Amniotic stem cell (primary cell): ENCODE results near the gene MBD5.

Source experiments
- DNase-seq: peaks from one replicate; lab custom pipeline; 2025; lab: John Stamatoyannopoulos, UW

The MBD5 gene

DNA sequence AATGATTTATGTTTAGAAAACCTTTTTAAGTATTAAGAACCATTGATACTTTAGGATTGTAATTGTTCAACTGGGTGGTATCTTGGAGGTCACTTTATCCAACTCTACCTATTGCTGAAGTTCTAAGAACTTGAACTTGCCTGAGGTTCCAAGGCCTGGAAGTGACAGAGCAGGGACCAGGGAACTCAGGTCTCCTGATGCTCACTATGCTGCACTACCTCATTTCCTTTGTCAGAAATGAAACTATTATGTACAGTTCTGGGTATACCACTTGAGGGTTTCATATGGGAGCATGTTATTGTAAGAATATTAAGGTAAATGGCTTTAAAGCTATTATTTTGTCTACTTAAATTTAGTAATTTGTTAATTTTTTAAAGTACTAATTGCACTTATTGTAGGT is 3.0 kb downstream of the MBD5 start:
- no peak for DNase-seq

DNA sequence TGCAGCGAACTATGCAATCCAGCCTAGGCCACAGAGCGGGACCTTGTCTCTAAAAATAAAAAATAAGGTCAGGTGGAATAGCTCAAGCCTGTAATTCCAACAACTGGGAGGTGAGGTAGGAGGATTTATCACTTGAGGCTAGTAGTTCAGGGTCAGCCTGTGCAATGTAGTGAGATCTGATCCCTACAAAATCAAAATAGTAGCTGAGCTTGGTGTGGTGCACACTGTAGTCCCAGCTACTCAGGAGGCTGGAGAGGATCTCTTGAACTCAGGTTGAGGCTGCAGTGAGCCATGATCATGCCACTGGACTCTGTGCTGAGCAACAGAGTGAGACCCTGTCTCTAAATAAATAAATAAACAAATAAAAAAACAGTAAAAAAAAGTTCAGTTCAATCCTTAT is 5.7 kb downstream of the MBD5 start:
- no peak for DNase-seq

DNA sequence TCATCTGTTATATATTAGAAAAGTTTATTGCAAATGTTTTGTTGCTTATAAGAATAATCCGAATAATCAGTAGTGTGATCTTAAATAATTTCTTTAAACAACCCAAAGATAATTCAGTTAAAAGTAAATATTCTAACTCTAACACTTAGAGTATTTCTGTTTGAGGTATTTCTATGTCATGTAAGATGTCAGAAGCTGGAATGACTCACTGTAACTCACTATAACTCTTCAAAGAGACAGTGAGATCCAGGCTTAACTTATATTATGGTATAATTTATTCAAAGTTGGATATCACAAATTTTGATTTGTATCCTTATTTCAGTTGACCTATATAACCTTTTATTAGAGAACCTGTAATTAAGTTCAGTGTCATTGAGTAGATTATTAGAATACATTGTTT is 6.9 kb downstream of the MBD5 start:
- DNase-seq = no peak

DNA sequence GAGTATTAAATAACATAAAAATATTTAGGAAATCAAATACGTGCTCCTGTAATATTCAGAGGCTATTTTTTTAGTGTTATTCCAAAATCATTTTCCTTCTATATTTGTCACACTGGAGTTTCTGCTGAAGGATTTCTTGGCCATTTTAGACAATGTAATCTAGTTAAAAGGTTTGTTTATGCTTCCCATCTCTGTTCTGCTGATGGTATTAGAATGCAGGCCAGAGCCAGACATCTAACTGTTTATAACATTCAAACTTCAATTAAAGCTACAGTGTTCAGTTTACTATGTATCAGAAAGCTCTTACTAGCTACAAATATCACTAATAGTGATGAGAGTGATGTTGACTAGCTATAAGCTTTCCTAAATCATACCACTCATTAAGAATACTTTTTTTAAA is 7.9 kb downstream of the MBD5 start:
- no peak for DNase-seq

DNA sequence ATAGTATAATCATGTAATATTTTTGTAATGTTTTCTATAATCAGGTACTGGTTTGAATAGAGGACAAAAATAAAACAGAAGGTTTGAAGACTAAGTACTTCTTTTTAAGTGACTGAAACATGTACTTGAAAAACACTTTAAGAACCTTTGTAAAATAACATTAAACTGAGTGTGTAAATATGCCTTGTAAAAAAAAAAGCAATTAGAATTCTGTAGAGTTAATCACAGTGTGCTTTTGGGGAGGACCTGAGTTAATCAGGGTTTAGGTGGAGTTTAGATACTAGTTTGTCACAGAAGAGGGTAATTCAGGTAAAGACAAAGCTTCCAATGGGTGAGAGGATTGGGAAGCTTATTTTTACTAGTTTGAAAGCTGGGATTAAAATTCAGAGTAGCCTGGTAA is 10.3 kb downstream of the MBD5 start:
- no peak for DNase-seq

DNA sequence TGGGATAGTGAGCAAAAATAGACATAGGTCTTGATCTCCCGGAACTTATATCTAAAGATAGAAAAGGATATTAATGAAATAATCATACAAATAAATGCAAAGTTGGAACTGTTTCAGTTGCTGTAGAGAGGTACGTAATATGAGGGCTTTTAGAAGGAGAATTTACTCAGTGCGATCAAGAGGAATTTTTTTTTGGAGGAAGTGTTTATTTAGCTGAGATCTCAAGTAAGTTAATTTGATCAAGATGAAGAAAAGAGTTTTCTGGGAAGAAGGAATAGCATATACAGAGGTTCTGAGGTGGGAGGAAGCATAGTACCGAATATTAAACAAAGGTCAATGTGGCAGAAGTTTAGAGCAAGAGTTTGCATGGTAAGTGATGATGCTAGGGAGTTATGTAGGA is 11.3 kb downstream of the MBD5 start:
- DNase-seq = no peak

DNA sequence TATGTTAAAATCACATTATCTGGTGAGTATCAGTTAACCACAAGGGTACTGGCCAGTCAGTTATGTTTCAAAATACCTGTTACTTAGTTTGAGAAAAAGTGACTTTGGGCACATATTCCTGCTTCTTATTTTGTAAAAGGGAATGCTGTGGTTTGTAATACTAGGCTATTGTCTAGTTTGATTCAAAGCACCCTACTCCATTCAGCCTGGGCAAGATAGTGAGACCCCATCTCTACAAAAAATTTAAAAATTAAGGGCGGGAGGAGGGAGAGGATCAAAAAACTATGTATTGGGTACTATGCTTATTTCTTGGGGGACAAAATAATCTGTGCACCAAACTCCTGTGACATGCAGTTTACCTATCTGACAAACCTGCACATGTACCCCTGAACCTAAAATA is 18.9 kb downstream of the MBD5 start:
- no peak for DNase-seq

DNA sequence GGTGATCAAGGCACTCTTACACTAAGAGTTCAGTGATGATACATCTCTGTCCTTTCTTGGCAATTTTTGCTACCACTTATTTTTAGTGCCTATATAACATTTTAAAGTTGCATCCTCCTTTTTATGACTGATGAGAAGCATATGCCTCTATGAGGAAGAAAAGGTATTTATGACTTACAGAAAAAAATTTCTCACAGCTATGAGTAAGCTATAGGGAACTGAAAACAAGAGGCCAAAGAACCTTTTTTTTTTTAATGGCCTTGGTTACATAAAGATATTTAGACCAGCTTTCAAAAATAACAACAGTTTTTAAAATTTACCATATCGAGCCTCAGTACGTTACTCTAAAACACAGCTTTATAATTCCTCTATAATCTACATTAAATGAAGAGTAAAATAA is 21.3 kb downstream of the MBD5 start:
- DNase-seq = no peak

DNA sequence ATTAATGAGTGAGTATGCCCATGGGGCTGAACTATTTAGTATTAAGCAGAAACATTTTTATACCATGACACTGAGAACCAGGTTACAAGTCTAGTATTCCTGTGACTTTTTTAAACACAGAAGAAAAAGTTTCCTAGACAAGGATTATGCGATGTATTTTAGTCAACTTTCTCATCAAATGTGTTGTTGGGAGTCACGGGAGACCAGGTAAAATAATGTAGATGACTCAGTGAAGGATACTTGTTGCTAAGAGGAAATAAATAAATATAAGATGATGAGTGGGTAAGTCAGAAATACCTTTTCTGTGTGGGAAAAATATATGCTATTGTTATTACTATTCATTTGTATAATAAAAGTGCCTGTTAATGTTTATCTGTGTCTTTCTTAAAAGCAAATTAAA is 23.4 kb downstream of the MBD5 start:
- DNase-seq = no peak

DNA sequence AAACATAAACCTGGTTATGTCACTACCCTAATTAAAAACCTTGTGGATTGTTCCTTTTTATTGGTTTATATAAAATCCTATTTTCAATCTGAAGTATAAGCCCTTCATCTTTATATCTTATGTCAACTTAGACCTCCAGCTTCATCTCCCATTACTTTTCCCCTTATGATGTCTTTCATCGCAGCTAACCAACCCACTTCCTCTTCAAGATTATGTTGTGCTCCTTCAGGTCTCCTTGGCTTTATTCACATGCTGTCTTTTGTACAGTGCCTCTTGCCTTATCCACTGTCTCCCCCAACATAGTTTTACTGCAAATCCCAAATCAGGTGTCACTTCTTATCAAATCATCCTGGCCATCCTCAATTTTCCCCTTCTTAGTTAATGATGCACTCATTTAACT is 25.9 kb downstream of the MBD5 start:
- no peak for DNase-seq

DNA sequence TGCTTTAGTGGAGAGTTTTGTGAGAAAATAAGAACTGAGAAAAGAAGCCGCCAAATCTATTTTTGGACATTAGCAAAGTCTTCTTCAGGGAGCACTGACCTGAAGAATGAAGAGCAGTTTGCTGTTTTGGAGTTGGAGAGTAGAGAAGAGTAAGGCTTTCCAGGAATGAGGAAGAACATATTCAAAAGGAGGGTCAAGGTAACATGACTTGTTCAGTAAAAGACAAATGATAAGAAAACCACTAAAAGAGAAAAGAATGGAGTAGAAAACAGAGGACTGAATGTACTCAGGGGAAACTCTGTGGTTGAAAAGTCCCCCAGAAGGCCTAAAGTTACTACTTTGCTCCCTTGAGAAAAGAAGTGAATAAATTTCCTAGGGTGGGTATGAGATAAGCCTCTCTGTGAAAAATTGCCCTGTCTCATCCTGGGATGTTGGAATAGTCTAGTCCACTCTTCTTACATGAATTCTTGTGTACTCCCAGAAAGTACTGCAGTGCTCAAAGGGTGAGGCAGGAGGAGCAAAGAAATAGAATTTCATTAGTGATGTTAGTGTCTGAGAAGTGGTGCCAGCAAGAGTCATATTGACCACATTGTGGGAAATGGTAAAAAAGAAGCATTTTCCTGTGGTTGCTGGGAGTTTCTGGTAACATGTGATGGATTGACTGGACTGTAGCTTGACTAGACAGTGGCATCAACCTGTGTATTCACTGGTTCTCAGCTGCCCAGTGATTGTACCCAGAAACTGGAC is 27.8 kb downstream of the MBD5 start:
- no peak for DNase-seq

DNA sequence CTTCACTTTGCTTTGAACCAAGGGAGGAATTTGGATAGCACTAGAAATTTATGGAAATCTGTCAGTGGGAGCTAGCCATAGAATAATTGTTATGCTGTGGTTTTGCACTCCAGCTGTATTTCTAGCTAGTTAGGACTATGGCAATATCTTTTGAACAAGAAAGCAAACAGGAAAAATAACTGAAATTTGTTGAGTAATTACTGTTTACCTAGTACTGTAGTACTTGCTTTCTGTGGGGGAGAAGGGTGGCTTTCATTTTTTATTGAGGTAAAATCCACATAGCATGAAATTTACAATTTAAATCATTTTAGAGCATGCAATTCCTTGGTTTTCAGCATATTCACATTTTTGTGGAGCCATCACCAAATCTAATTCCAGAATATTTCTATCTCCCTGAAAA is 28.4 kb downstream of the MBD5 start:
- no peak for DNase-seq

DNA sequence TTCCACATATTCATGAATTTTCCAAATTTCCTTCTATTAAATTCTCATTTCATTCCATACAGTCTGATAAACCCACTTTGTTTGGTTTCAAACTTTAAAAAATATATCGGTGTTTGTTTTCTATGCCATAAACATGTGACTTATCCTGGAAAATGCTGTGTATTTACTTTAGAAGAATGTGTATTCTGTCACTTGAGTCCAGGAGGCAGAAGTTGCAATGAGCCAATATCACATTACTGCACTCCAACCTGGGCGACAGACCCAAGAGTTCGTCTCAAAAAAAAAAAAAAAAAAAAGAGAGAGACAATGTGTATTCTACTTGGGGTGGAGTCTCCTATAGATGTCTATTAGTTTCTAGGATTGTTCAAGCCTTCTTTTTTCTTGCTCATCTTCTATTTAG is 31.8 kb downstream of the MBD5 start:
- DNase-seq = no peak

DNA sequence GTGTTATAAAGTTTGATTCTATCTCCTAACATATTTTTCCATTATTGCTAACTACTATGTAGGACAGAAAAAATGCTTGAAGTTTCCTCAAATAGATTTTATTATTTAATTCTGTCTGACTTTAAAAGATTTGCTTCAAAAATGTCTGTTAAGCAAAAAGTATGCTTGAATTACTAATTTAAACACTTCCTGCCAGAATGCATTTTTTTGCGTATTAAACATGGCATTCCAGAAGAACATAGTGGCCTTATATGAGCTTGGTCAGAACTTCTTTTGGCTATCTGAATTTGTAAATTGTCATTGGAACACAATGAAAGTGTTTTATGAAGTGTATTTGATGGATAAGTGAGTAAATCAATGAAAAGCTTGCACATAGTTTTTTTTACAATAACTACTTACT is 37.8 kb downstream of the MBD5 start:
- DNase-seq = no peak

DNA sequence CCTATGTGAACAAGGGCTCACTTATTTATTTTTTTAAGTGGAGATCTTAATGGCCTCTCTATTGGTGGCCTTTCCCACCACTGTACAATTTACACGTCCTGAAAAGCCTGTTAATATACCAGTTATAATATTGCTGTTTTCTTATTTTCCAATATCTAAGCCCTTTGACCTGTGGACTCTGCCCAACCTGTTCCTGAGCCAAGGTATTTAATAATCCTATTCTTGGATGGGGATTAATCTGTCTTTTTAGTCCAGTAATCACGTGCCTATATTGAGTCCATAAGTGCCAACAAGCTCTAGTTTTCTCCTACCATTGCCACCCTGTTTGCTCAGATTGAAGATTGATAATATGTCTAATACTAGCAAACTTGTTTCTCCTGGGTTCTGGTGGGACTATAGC is 42.7 kb downstream of the MBD5 start:
- DNase-seq = no peak

DNA sequence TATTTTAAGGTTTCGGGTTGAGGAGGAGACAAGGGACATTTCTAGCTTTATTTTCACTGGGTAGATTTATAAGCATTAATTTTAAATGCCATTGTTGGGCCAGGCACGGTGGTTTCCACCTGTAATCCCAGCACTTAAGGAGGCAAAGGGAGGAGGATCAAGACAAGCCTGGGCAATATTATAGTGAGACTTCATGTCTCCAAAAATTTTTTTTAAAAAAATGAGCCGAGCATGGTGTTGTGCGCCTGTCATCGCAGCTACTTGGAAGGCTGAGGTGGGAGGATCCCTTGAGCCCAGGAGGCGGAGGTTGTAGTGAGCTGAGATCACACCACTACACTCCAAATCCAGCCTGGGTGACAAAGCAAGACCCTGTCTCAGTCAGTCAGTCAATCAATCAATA is 45.0 kb downstream of the MBD5 start:
- DNase-seq = no peak

DNA sequence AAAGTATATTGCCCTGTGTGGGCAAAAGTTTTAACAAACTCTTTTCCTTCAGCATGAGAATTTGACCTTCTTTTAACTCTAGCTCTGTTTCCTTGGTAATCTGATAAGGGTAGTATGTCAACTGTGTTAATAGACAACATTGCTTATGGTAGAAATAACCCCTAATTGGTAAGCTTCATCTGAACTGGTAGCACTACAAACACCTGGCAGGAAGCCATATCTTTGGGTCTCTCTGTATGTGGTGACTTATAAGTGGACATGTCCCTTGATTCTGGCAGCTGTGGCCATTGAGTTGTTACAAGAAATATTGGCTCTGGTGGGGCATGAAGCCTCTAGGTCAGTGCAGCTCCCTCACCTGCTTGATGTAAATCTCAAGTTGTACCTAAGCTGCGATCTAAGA is 46.9 kb downstream of the MBD5 start:
- DNase-seq = no peak

DNA sequence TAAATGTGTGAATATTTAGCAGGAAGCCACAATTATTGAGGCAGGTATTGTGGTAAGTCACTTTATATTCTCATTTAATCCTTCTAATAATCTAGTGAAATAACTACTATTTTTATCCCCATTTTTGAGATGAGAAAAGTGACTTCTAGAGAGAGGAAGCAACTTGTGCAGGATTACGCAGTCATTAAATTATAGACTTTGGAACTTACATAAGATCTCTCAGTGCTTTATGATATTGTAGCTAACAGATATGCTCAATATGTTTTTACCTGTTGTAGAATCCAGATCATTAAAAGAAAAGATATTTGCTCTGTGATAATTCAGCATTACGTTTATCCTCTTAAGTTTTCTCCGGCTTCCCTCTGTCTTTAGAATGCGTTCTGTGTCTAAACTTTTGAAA is 50.5 kb downstream of the MBD5 start:
- no peak for DNase-seq

DNA sequence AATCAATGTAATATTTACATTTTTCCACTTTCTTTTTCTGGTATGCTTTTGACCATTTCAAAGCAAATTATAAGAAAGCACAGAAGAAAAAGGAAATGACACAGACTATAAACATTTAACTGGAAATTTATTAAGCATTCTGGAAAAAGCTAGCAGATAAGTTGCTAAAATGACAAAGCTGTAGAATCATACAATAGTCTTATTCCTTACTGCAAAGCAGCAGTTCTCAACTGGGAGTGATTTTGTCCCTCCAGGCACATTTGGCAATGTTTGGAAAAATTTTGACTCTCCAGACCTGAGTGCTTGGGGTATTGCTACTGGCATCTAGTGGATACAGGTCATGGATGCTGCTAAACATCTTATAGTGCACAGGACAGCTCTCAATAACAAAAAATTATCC is 75.1 kb downstream of the MBD5 start:
- DNase-seq = no peak

DNA sequence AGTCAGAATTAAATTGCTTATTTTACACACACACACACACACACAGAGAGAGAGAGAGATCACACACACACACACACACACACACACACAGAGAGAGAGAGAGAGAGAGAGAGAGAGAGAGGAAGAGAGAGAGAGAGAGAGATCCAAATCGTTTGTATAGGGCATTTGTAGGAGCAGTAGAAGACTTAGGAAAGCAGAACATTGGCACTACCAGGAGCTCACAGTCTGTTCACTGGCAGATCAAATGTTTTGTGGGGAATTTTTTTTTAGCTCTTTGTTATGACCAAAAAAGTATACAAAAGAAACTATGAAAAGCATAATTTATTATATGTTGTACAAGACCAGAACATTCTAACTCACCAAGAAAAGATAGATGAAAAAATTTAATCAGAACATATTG is 81.8 kb downstream of the MBD5 start:
- no peak for DNase-seq

DNA sequence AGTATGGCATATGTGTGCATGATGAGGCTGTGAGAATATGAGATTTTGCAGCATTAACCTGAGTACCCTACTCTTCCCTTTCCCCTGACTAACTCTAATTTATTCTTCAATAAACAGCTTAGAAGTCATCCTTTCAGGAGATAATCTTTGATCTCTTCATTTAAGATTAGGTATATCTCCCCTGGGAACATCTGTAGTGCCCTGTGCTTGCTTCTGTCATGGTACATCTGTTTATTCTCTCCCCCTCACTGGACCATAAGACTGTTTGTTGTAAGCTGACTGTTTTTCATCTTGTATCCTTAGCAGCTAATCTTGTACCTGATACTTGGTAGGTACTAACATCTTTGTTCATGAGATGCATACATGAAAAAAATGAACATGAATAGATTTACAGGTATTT is 83.1 kb downstream of the MBD5 start:
- no peak for DNase-seq

DNA sequence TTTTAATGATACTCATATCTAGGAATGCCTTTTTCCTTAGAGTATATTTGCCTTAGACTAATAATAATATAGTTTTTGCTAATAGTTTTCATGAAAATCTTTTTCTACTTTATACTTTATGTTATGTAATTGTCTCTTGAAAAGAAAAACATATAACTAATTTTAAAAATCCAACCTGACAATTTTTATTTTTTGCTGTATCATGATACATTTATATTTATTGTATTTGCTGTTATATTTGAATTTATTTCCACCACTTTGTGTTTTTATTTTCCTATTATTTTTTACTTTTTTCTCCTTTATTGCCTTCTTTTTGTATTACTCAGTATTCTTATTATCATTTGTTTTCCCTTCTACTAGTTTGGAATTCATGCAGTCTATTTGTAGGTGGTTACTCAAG is 85.4 kb downstream of the MBD5 start:
- DNase-seq = no peak

DNA sequence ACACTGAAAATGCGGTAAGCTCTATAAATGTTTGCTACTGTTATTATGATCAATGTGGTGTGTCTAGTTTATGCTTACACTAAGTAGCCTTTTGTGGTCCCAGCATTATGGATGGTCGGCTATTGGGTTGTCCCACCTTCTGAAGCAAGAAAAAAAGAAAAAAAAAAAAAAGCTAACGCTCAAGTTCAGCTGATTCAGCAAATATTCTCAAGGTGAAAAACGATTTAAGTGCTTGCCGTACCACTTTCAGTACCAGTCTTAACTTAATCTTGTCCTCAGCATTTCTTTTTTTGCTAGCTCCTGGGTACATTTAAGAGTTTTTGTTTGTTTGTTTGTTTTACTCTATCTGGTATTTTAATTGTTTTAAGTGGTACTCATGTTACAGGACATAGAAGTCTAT is 87.5 kb downstream of the MBD5 start:
- no peak for DNase-seq

DNA sequence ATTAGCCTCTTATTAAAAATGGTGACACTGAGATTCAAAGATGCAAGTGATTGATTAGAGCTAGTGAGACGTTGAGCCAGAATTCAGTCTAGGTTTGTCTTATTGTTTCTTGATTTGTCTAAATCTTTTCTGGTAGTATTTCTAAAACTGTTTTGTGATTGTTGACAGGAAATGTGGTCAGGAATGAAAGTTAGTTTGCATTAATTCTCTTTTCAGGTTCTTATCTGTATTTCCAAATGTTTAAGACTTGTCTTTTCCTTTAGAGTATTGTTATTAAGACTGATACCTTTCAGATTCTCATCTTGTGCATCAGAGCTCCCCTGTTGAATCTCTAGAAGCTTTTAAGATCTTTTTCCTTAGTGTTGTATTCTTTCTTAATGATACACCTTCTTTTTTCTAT is 89.3 kb downstream of the MBD5 start:
- DNase-seq = no peak

DNA sequence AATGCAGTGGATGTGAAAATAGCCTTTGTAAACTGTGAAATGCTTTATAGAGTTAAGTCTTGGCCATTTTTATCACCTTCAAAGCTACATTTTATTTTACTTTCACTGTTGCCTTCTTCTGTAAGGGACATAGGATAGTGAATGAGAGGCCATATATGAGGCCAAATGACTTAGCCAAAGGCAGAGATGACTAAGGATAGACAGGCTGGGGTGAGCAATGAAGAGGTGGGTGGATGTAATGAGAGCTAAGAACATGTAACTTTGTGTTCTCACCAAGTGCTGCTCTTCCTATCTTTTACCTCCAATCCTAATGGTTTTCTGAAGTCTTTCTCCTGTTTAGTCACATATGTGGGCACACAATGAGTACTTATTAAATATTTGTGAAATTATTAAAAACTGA is 101.9 kb downstream of the MBD5 start:
- no peak for DNase-seq
